ENCODE results near the gene SLC25A21. TPM values are rescaled to one million over a fixed set of nuclear protein-coding genes. Genes with fewer than 3 reads are reported as not detected.

The SLC25A21 gene
- total and polyA plus RNA-seq, 2 experiments from 2014 or later: 10.6 to 12.1 TPM

- H3K9me3 Mint-ChIP-seq: no peaks in the 10 kb centered on the region
- no peaks in the 10 kb centered on the region for H3K9me2 ChIP-seq (ENCODE audit: insufficient read depth)
- H3K27ac ChIP-seq (ENCODE audit: low read depth): no peak overlapping the region
- H3K4me1 Mint-ChIP-seq: peaks cover 8% of the 10 kb centered on the region; the same call in 2 of the 3 replicates
- no peak overlapping the region for H3K4me3 Mint-ChIP-seq
- H3K4me2 ChIP-seq: no peak overlapping the region
- no peaks in the 10 kb centered on the region for H3K36me3 ChIP-seq (ENCODE audit: insufficient read depth)
- no peaks in the 10 kb centered on the region for H3K36me3 Mint-ChIP-seq (ENCODE audit: low read depth)
- TF ChIP-seq EZH2 (IDR thresholded peaks at IDR 0.05; ENCODE audit: low read depth, unreplicated experiment) (no peak), ZNF114 (CRISPR knock-in tag; IDR thresholded peaks at IDR 0.05) (no peak), POLR2AphosphoS5 (IDR thresholded peaks at IDR 0.05; ENCODE audit: low read depth) (no peak), CREB1 (CRISPR knock-in tag; IDR thresholded peaks at IDR 0.05; ENCODE audit: low read depth) (no peak), JUNB (IDR thresholded peaks at IDR 0.05; ENCODE audit: unreplicated experiment) (no peak), STAT1 (IDR thresholded peaks at IDR 0.05; ENCODE audit: unreplicated experiment) (no peak), CTCF (conservative IDR thresholded peaks at IDR 0.05; ENCODE audit: low read depth in 2 of 2) (no peak), EZH2phosphoT487 (IDR thresholded peaks at IDR 0.05; ENCODE audit: unreplicated experiment) (no peak), REST (IDR thresholded peaks at IDR 0.05; ENCODE audit: unreplicated experiment) (no peak)
- TF ChIP-seq, protein P1, sequence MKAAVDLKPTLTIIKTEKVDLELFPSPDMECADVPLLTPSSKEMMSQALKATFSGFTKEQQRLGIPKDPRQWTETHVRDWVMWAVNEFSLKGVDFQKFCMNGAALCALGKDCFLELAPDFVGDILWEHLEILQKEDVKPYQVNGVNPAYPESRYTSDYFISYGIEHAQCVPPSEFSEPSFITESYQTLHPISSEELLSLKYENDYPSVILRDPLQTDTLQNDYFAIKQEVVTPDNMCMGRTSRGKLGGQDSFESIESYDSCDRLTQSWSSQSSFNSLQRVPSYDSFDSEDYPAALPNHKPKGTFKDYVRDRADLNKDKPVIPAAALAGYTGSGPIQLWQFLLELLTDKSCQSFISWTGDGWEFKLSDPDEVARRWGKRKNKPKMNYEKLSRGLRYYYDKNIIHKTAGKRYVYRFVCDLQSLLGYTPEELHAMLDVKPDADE (IDR thresholded peaks at IDR 0.05): no peak
- no peak for ATAC-seq
- no peaks in the 10 kb centered on the region for H3K4me1 ChIP-seq (ENCODE audit: insufficient read depth)
- H4K20me1 ChIP-seq (replicated peaks; ENCODE audit: insufficient read depth): no peaks in the 10 kb centered on the region
- H3F3A ChIP-seq (replicated peaks; ENCODE audit: low read depth): no peaks in the 10 kb centered on the region
- no peaks in the 10 kb centered on the region for H3K79me2 ChIP-seq (replicated peaks; ENCODE audit: insufficient read depth)
- no peak overlapping the region for H2AFZ ChIP-seq
- no peak overlapping the region for H3K27ac Mint-ChIP-seq
- H3K27me3 ChIP-seq (ENCODE audit: insufficient read depth): no peaks in the 10 kb centered on the region
- DNase-seq (ENCODE audit: low spot score): no peak
- peaks cover 2% of the 10 kb centered on the region for H3K27me3 Mint-ChIP-seq (ENCODE audit: insufficient read depth, low read depth, poor library complexity)
- H3K4me3 ChIP-seq: no peak overlapping the region
These were observed 152.9 kb downstream of the SLC25A21 start for GRCh38 chr14:37019488-37019887.

All from GM23338 (cell line).